Spleen (tissue), 7 donors: ENCODE measurements around the gene PRRG1.

ENCODE experiments used
- CTCF ChIP-seq, 11 experiments: fragments of 200-600 bp in 7 of 11; fragments of 450-650 bp in 4 of 11; sonication (generic) in 4 of 11; IDR thresholded peaks in 8 of 11; conservative IDR thresholded peaks in 3 of 11; 1 replicate in 7 of 11; 2 replicates in 4 of 11; pipeline versions ENCODE4 v1.4.0 to v1.8.0; 2016 to 2021; ENCODE audit warnings: antibody characterized with exemption in 11 of 11, inconsistent platforms in 4 of 11, mild to moderate bottlenecking in 1 of 11
- POLR2A ChIP-seq, 3 donors: fragments of 450-650 bp; IDR thresholded peaks; one replicate each; pipeline ENCODE4 v1.5.1; 2017; ENCODE audit warnings: antibody characterized with exemption in 3 of 3, mild to moderate bottlenecking in 1 of 3
- donor health status: DM: no; HTN: no; CAD: no; lungs with moderate emphysema.
- donor health status: DM: no; HTN: no; CAD: no.
- donor health status: DM: no; HTN: no; CAD: no.

GRCh38 chrX:37383313-37383712 lies 34.1 kb downstream of the PRRG1 start:
- TF ChIP-seq CTCF (IDR thresholded peaks at IDR 0.05 in 8 of 11, conservative IDR thresholded peaks at IDR 0.05 in 3 of 11) (no peak), POLR2A (IDR thresholded peaks at IDR 0.05) (no peak)
